ENCODE data around the gene HTR1D. TPM values are rescaled to one million over a fixed set of nuclear protein-coding genes. Genes with fewer than 3 reads are reported as not detected.

HTR1D gene
- total RNA-seq, 1 experiment from 2014 or later = 3.5 TPM

GRCh38 chr1:23166854-23167253, 50.4 kb downstream of the HTR1D start:
- Histone ChIP-seq H3K9me2 (ENCODE audit: insufficient read depth) (no peaks in the 10 kb centered on the region), H3K27ac (ENCODE audit: low read depth, low read length) (no peak overlapping the region), H3K27me3 (ENCODE audit: insufficient read depth, low read length) (no peaks in the 10 kb centered on the region), H3K4me3 (replicated peaks in 1 of 2; ENCODE audit: low read depth in 1 of 2, low read length in 2 of 2) (peak overlapping the region; percentile 86 to 89), H4K20me1 (ENCODE audit: insufficient read depth) (peaks cover 9% of the 10 kb centered on the region; the same call in 1 of the 2 replicates), H2AFZ (ENCODE audit: low read depth, low read length, poor library complexity, severe bottlenecking) (no peak overlapping the region), H3K4me1 (ENCODE audit: control insufficient read depth in 1 of 2, insufficient read depth in 2 of 2, low read length in 2 of 2) (peaks cover 8 to 26% of the 10 kb centered on the region in 2 experiments), H3K36me3 (ENCODE audit: control insufficient read depth in 1 of 2, insufficient read depth in 2 of 2, low read length in 2 of 2) (no peaks in the 10 kb centered on the region), H3K4me2 (ENCODE audit: low read length) (peak overlapping the region; percentile 90), H3K79me2 (ENCODE audit: insufficient read depth, low read length) (peaks cover 57% of the 10 kb centered on the region), H3K9me3 (ENCODE audit: control insufficient read depth in 1 of 2, insufficient read depth in 1 of 2, low read depth in 1 of 2, low read length in 2 of 2) (no peaks in the 10 kb centered on the region), H3K9ac (ENCODE audit: low read length) (peak overlapping the region; percentile 93)
- CTCF ChIA-PET = interaction anchor here (3.6 kb wide), 1 partner anchor 17 kb away, joined by 22 read pairs; no protein-coding TSS in a partner anchor
- RAD21 ChIA-PET (ENCODE audit: low non-redundant PET in 1 of 2, low total read pairs in 2 of 2, uncharacterized antibody in 2 of 2, unreplicated experiment in 2 of 2) = no interaction called here
- ATAC-seq (no peak), DNase-seq (ENCODE audit: low read depth, low spot score) (no peak)
- intact Hi-C loops (cut with micrococcal nuclease) = loop anchor here (5.0 kb wide), 1 partner anchor 65 kb away; no protein-coding TSS in a partner anchor
- TF ChIP-seq POLR2A (IDR thresholded peaks at IDR 0.05; ENCODE audit: borderline replicate concordance, extremely low read depth, insufficient read depth, insufficient read length) (no peak), FOSL1 (IDR thresholded peaks at IDR 0.05; ENCODE audit: low read depth) (no peak), EZH2phosphoT487 (IDR thresholded peaks at IDR 0.05; ENCODE audit: borderline replicate concordance) (no peak), SRF (IDR thresholded peaks at IDR 0.05; ENCODE audit: low read depth) (no peak), TCF7L2 (IDR thresholded peaks at IDR 0.05; ENCODE audit: borderline replicate concordance, extremely low read depth, insufficient read depth, insufficient read length) (no peak), ZBTB33 (IDR thresholded peaks at IDR 0.05; ENCODE audit: extremely low read depth, insufficient replicate concordance, low read length) (no peak), SP1 (IDR thresholded peaks at IDR 0.05; ENCODE audit: low read depth) (no peak), CEBPB (IDR thresholded peaks at IDR 0.05; ENCODE audit: low read depth) (no peak), POLR2AphosphoS5 (IDR thresholded peaks at IDR 0.05; ENCODE audit: low read depth, low read length) (no peak), EGR1 (IDR thresholded peaks at IDR 0.05; ENCODE audit: low read depth) (no peak), ZFX (IDR thresholded peaks at IDR 0.05) (no peak), RAD21 (IDR thresholded peaks at IDR 0.05; ENCODE audit: low read depth) (no peak), REST (IDR thresholded peaks at IDR 0.05; ENCODE audit: low read depth) (no peak), JUND (IDR thresholded peaks at IDR 0.05) (no peak), CTCF (IDR thresholded peaks at IDR 0.05 in 2 of 3, conservative IDR thresholded peaks at IDR 0.05 in 1 of 3; ENCODE audit: borderline replicate concordance in 1 of 3, insufficient read depth in 1 of 3, low read depth in 2 of 3, low read length in 2 of 3) (no peak), SIN3A (IDR thresholded peaks at IDR 0.05; ENCODE audit: low read depth) (no peak), YY1 (IDR thresholded peaks at IDR 0.05; ENCODE audit: extremely low read depth, insufficient replicate concordance, low read depth, low read length) (no peak)
- POLR2A ChIA-PET = interaction anchor here (1.2 kb wide), 1 partner anchor 63 kb away, joined by 5 read pairs; no protein-coding TSS in a partner anchor
- BruUV-seq (replicated peaks) = no TSS peak
